Mononuclear cell (primary cell): Measurements from ENCODE around the gene TMEM121. TPM values are rescaled to one million over a fixed set of nuclear protein-coding genes. Genes with fewer than 3 reads are reported as not detected.
"Not testable (repeated sequence)": the region's sequence is repeated elsewhere in the genome, so short reads cannot be mapped to it uniquely, and the experiment has no call there.

Source experiments
- H3K27me3 ChIP-seq: 2 replicates; pipeline ENCODE4 v1.6.0; 2011; ENCODE audit warnings: low read length, control low read depth; ENCODE audit not compliant: insufficient read depth
- H3K4me1 ChIP-seq: 2 replicates; pipeline ENCODE4 v1.5.1; 2011; ENCODE audit warnings: mild to moderate bottlenecking, low read length, control low read depth; ENCODE audit not compliant: insufficient read depth
- H3K4me3 ChIP-seq: 2 replicates; pipeline ENCODE4 v1.5.1; 2011; ENCODE audit warnings: mild to moderate bottlenecking, low read length, moderate library complexity
- H3K9me3 ChIP-seq: 2 replicates; pipeline ENCODE4 v1.5.1; 2011; ENCODE audit warnings: low read depth, mild to moderate bottlenecking, control low read depth, low read length
- total RNA-seq: library from RNA; depleted of rRNA; stranded (reverse); fragments of >200 nt; gene quantifications from one replicate; pipeline ENCODE4 v1.2.3, GENCODE V29; 2012

Gene TMEM121
- total RNA-seq, 1 donor = 1.5 TPM

DNA sequence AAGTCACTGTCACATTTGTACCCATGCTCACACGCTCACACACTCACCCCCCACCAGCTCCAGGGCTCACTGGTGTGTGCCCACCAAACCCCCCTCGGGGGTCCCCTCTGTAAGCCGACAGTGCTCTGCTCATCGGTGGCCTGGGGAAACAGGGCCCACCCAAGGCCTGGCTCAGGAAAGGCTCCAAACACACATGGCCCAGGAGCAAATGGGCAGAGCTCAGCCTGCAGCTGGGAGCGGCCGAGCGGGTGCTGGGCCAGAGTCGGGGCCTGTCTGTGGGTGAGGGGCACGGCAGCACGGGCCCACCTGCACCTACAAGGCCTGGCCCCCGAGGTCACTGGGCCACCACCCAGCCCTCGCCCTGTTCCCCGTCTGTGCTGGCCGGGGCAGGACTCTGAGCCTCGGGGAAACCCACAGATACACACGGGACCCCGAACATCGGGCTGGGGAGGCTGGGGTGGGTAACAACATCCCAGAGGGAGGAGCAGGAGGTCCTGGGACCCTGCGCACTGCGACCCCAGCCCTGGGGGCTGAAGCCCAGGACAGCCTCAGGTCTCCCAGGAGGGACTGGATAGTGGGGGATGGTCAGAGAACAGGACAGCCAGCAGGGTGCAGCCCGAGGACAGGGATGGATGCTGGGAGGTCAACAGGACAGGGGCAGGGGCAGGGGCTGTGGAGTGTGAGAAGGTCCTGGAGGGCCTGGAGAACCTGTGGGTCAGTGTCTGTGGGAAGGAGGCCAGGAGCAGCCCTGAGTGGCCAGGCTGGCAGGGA, 45.0 kb downstream of the TMEM121 start:
- H3K27me3 ChIP-seq, H3K4me3 ChIP-seq, H3K4me1 ChIP-seq, H3K9me3 ChIP-seq: not testable (repeated sequence)

- H3K4me3 ChIP-seq, H3K9me3 ChIP-seq, H3K27me3 ChIP-seq, H3K4me1 ChIP-seq: not testable (repeated sequence)
Measured at GRCh38 chr14:105572063-105572462, 45.7 kb downstream of the TMEM121 start.

DNA sequence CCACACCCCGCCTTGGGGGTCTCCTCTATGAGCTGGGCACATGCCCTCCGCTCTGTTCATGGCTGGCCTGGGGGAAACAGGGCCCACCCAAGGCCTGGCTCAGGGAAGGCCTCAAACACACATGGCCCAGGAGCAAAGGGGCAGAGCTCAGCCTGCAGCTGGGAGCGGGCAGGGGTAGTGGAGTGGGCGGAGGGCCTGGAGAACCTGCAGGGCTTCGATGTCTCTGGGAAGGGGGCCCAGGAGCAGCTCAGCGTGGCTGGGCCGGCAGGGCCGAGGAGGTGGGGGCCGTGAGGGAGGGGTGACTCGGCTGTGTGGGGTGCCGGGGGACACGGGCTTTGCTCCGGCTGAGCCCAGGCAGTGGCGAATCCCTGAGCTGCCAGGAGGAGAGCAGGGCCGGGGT, 47.5 kb downstream of the TMEM121 start:
- not testable (repeated sequence) for H3K9me3 ChIP-seq, H3K27me3 ChIP-seq, H3K4me1 ChIP-seq, H3K4me3 ChIP-seq

DNA sequence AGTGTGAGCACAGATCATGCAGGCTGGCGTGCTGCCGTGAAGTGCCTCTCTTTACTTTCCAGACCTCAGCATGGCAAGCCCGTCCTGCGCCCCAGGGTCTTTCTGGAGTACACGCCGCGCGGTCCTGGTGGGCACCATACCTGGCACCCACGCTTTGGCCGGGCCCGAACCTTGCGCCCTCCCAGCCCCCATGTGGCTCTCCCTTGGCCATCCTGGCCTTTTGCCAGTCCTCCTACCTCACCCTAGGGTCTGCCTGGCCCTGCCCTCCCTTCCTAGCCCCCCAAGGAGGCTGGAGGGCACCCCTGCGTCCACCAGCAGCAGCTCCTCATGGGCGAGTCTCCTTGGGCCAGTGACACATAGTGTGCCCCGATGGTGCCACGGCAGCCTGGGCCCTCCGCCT, 48.0 kb downstream of the TMEM121 start:
- H3K9me3 ChIP-seq, H3K4me3 ChIP-seq, H3K4me1 ChIP-seq, H3K27me3 ChIP-seq: not testable (repeated sequence)

- not testable (repeated sequence) for H3K27me3 ChIP-seq, H3K9me3 ChIP-seq, H3K4me1 ChIP-seq, H3K4me3 ChIP-seq
Measured at GRCh38 chr14:105575016-105575700, 48.8 kb downstream of the TMEM121 start.

- peaks cover 9% of the 10 kb centered on the region for H3K4me1 ChIP-seq
- H3K9me3 ChIP-seq = no peaks in the 10 kb centered on the region
- no peaks in the 10 kb centered on the region for H3K27me3 ChIP-seq
- H3K4me3 ChIP-seq = no peak overlapping the region
Measured at GRCh38 chr14:105576525-105577088, 50.2 kb downstream of the TMEM121 start.

GRCh38 chr14:105577314-105577861, 51.0 kb downstream of the TMEM121 start:
- H3K4me1 ChIP-seq = peaks cover 9% of the 10 kb centered on the region
- H3K27me3 ChIP-seq = no peaks in the 10 kb centered on the region
- no peak overlapping the region for H3K4me3 ChIP-seq
- H3K9me3 ChIP-seq = no peaks in the 10 kb centered on the region

GRCh38 chr14:105578070-105578469, 51.7 kb downstream of the TMEM121 start:
- Histone ChIP-seq H3K27me3 (no peaks in the 10 kb centered on the region), H3K4me1 (peaks cover 9% of the 10 kb centered on the region), H3K9me3 (no peaks in the 10 kb centered on the region), H3K4me3 (no peak overlapping the region)

DNA sequence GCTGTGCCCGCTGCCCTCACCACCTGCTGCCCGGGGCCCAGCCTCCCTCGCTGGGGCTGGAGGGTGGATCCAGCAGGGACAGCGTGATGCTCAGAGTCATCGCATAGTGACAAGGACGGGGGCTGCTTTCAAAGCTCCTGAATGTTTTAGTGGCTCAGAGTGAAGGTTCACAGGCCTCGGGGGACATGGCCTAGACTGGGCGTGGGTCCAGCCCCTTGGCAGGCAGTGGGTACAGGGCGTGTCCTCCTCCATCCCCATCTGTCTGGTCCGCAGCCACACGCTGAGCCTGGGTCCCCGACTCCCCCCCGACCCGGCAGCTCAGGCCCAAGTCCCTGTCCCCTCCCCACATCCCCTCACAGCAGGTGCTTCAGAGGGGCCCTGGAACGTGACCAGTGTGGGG, 52.8 kb downstream of the TMEM121 start:
- H3K4me1 ChIP-seq, H3K4me3 ChIP-seq, H3K9me3 ChIP-seq, H3K27me3 ChIP-seq: not testable (repeated sequence)

Other genes with a start within 250 kb of the TMEM121 start
- 39.7 TPM for gene BRF1, start 225.6 kb upstream of the TMEM121 start, total RNA-seq
- 27.0 TPM for gene PACS2, start 211.8 kb upstream of the TMEM121 start, total RNA-seq
- gene TEX22, start 128.0 kb upstream of the TMEM121 start, total RNA-seq = 0.10 TPM
- 33.9 TPM for gene MTA1, start 106.8 kb upstream of the TMEM121 start, total RNA-seq
- gene CRIP2, start 51.8 kb upstream of the TMEM121 start, total RNA-seq = 10.8 TPM
- 88.2 TPM for gene CRIP1, start 39.7 kb upstream of the TMEM121 start, total RNA-seq
- gene TEDC1, start 35.3 kb upstream of the TMEM121 start, total RNA-seq = 19.9 TPM